ENCODE measurements around the gene FBXW4. TPM values are rescaled to one million over a fixed set of nuclear protein-coding genes. Genes with fewer than 3 reads are reported as not detected.

The FBXW4 gene
- total and polyA plus RNA-seq, 10 of the 15 experiments (the other 5 are each of a cell fraction or from before 2014, with no cell fraction given): 5.7 to 42.0 (median 27.5) TPM

GRCh38 chr10:101617102-101617823, 77.7 kb downstream of the FBXW4 start (continued):
- TF ChIP-seq ZBTB33 (IDR thresholded peaks at IDR 0.05) (no peak), TCF12 (IDR thresholded peaks at IDR 0.05; ENCODE audit: low read depth, low read length) (no peak), SUPT20H (IDR thresholded peaks at IDR 0.05; ENCODE audit: borderline replicate concordance, control insufficient read depth, low read depth, low read length) (no peak)

GRCh38 chr10:101616415-101617101, 78.4 kb downstream of the FBXW4 start:
- intact Hi-C loops (cut with micrococcal nuclease; ENCODE audit: unreplicated experiment): no loop called here
- ChIA-PET SMC1A (ENCODE audit: uncharacterized antibody, unreplicated experiment) (interaction anchor here (0.7 to 1.9 kb wide), 4 partner anchors 54 to 165 kb away, joined by 3 to 9 read pairs (median 4); no protein-coding TSS in a partner anchor), POLR2A (interaction anchor here (0.6 kb wide), 1 partner anchor 817 kb away, joined by 3 read pairs; no protein-coding TSS in a partner anchor), RAD21 (ENCODE audit: unreplicated experiment) (interaction anchor here (1.0 to 3.6 kb wide), 7 partner anchors 13 to 167 kb away, joined by 4 to 17 read pairs (median 5); partner anchors contain the start of genes DPCD, NPM3 and POLL), CTCF (interaction anchor here (0.6 to 4.2 kb wide), 8 partner anchors 12 to 166 kb away, joined by 3 to 38 read pairs (median 4); partner anchors contain the start of gene NPM3)
- Histone ChIP-seq H3K27ac (ENCODE audit: control insufficient read depth, insufficient read depth) (peak overlapping the region; percentile 62), H3K9ac (ENCODE audit: control insufficient read depth, insufficient read depth, low read length) (no peak overlapping the region), H3K36me3 (ENCODE audit: control insufficient read depth in 2 of 2, insufficient read depth in 2 of 2, low read length in 1 of 2) (peaks cover 2 to 12% of the 10 kb centered on the region in 2 experiments; a peak in 3 of 4 replicates), H3K4me1 (ENCODE audit: control insufficient read depth, insufficient read depth, low read length) (peaks cover 19% of the 10 kb centered on the region), H3K4me2 (ENCODE audit: control insufficient read depth, insufficient read depth) (no peak overlapping the region; the same call in 1 of the 2 replicates), H3K27me3 (replicated peaks in 1 of 2; ENCODE audit: control insufficient read depth in 2 of 2, insufficient read depth in 2 of 2, low read length in 1 of 2) (no peaks in the 10 kb centered on the region), H3K9me3 (replicated peaks; ENCODE audit: control insufficient read depth, insufficient read depth, low read length) (no peaks in the 10 kb centered on the region), H3K79me2 (ENCODE audit: control insufficient read depth, insufficient read depth, low read length) (no peaks in the 10 kb centered on the region), H4K20me1 (ENCODE audit: control insufficient read depth, insufficient read depth) (no peaks in the 10 kb centered on the region), H3K4me3 (no peak overlapping the region), H2AFZ (ENCODE audit: control insufficient read depth, low read depth, low read length) (no peak overlapping the region)
- DNase-seq (ENCODE audit: low read depth, low spot score) (no peak), FAIRE-seq (no peak), ATAC-seq (no peak)
- in situ Hi-C loops (cut with MboI): no loop called here
- no TSS peak for BruUV-seq (replicated peaks)
- 81% methylated on average over 9 of the region's 9 CpGs for WGBS (ENCODE audit: insufficient coverage, insufficient replicate concordance, low lambda C conversion rate, missing lambda C conversion rate)
- TF ChIP-seq MYC (IDR thresholded peaks at IDR 0.05; ENCODE audit: insufficient read depth, insufficient read length, insufficient replicate concordance, low read length, severe bottlenecking): no peak
- no peak for TF ChIP-seq HDAC6 (IDR thresholded peaks at IDR 0.05; ENCODE audit: unreplicated experiment)
- no peak for TF ChIP-seq CHD2 (IDR thresholded peaks at IDR 0.05; ENCODE audit: borderline replicate concordance, low read depth, low read length)
- no peak for TF ChIP-seq USF1 (IDR thresholded peaks at IDR 0.05; ENCODE audit: borderline replicate concordance, extremely low read length, insufficient read depth, low read depth, low read length)
- no peak for TF ChIP-seq IRF4 (IDR thresholded peaks at IDR 0.05; ENCODE audit: low read depth, low read length)
- TF ChIP-seq SKIL (IDR thresholded peaks at IDR 0.05; ENCODE audit: low read depth, poor library complexity, severe bottlenecking): no peak
- no peak for TF ChIP-seq SRF (IDR thresholded peaks at IDR 0.05; ENCODE audit: low read depth in 2 of 2, low read length in 2 of 2)
- TF ChIP-seq EP300 (IDR thresholded peaks at IDR 0.05; ENCODE audit: borderline replicate concordance in 1 of 2, control insufficient read depth in 1 of 2, low read depth in 2 of 2, low read length in 2 of 2): no peak
- TF ChIP-seq BCL3 (IDR thresholded peaks at IDR 0.05; ENCODE audit: borderline replicate concordance, insufficient read depth, low read depth, low read length, poor library complexity, severe bottlenecking): no peak

All from GM12878 (cell line).